Measurements from ENCODE around the gene FAM47A. TPM values are rescaled to one million over a fixed set of nuclear protein-coding genes. Genes with fewer than 3 reads are reported as not detected.

FAM47A gene
- under 1 TPM in 1 of 10 donors, not detected in 9; 0.04 TPM for polyA plus RNA-seq (ENCODE audit: insufficient read length in 10 of 10)
- long read RNA-seq, donor 1 = 0 reads
- long read RNA-seq, donor 2 = 0 reads
- long read RNA-seq, donor 3 = 0 reads
- long read RNA-seq, donor 4 = 0 reads
- long read RNA-seq, donor 5 = 0 reads
- long read RNA-seq, donor 6 = 0 reads
- long read RNA-seq, donor 7, partial matches to known transcripts = 0 of 1 reads
- long read RNA-seq, donor 7, other reads (novel, unspliced or antisense) = 0 of 1 reads
- long read RNA-seq, donor 8 = 0 reads
- long read RNA-seq, donor 9 = 0 reads

GRCh38 chrX:34132028-34132427, at the start of gene FAM47A:
Gene FAM47A (minus strand): TSS chrX:34132314. CDS start chrX:34132278, 36 bp downstream.
- DNase-seq = no peak

GRCh38 chrX:34147345-34147744, 15.2 kb upstream of the FAM47A start:
- no peak for DNase-seq

DNA sequence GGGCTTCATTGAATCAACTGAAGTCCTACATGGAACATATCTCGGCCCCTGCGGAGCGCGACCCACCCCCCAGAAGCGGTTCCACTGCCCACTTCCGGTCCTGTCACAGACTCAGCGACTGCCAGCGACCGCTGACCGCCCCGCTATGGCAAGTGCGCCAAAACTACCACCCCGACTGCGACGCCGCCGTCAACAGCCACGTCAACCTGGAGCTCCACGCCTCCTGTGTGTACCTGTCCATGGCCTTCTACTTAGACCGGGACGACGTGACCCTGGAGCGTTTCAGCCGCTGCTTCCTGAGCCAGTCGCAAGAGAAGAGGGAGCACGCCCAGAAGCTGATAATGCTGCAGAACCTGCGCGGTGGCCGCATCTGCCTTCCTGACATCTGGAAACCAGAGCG, 14.8 kb upstream of the FAM47A start:
- DNase-seq = no peak

DNA sequence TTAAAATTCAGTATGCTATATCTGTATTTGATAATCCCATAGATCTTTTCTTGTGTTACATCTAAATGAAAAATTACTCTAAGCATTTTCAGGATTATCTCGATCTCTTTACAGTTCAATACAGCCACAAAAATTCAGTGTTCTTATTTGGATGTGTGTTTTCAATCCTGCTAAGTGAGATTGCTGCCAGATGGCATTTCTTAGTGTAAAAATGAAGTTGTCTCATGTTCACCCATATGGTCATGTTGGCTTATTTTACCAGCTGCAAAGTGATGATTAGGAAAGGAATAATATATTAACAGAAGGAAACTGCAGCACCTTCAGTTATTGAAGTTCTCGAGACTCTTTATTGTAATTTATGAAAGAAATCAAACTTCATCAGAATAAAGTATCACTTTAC, 12.1 kb upstream of the FAM47A start:
- DNase-seq = no peak

- DNase-seq = no peak
Observed at GRCh38 chrX:34140816-34141215, 8.7 kb upstream of the FAM47A start.

- DNase-seq = no peak
Observed at GRCh38 chrX:34130980-34131744, 952 bp downstream of the FAM47A start.

GRCh38 chrX:34130501-34130900, 1.6 kb downstream of the FAM47A start:
- no peak for DNase-seq

DNA sequence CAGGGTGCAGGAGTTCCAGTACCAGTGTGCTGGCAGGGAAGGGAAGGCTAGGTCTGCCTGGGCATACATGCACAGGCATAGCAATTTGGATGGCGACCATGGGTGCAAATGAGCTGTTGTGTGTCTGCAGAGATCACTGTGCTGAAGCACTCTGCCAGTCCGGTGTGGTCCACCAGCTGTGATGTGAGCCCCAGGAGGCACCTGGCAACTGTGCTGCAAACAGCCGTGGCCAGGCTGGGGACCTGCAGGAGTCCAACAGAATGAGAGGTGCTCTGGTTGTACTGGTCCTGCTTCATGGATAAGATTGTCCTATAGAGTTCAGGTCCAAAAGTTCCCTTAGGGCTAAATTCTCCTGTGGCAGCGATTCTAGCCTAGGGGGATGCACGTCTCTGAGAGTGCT, 6.1 kb downstream of the FAM47A start:
- DNase-seq = no peak

DNA sequence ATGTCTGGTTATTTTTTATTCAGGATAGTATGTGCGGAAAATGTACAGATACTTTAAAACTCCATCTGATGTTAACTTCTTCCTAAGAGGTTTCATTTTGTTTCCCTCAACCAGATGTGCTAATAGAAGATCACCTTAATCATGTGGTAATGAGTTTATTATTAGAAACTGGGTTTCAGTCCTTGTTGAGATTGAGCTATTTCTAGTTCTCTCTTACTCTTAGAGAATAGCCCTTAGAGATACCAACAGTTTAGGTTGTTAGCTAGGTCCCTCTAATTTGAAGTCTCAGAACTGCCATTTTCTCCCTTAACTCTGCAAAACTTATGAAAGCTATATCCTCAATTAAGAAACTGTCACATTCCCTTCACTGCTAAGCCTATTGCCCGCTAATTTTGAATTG, 13.0 kb downstream of the FAM47A start:
- DNase-seq = no peak

DNA sequence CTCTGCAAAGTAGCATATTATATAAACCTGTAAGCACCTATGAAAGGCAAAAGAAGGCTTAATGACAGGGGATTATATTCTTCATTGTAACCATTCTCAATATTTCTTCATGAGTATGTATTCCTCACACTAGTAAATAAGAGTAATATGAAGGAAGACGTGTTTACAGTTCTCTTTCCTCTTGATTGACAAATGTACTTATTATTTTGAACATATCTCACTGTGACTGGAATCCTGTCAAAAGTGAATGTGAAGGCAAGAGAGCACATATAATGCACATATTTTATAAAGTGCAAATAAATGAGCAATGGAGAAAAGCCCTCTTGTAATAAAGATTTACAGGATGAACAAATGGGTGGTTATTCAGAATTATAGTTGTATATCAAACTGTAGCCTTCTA, 19.7 kb downstream of the FAM47A start:
- no peak for DNase-seq
